IMR-90 (cell line): ENCODE data around the gene MYO1G.

Experiments
- MAFK ChIP-seq: IDR thresholded peaks from 2 replicates; pipeline ENCODE4 v1.6.1; 2012; ENCODE audit warnings: low read depth, low read length, improper control_type of control experiment
- TF ChIP-seq, protein P1 (sequence below): conservative IDR thresholded peaks from 2 replicates; pipeline ENCODE4 v1.5.1; 2012; ENCODE audit warnings: mild to moderate bottlenecking, low read depth, low read length, improper control_type of control experiment

- TF ChIP-seq, protein P1, sequence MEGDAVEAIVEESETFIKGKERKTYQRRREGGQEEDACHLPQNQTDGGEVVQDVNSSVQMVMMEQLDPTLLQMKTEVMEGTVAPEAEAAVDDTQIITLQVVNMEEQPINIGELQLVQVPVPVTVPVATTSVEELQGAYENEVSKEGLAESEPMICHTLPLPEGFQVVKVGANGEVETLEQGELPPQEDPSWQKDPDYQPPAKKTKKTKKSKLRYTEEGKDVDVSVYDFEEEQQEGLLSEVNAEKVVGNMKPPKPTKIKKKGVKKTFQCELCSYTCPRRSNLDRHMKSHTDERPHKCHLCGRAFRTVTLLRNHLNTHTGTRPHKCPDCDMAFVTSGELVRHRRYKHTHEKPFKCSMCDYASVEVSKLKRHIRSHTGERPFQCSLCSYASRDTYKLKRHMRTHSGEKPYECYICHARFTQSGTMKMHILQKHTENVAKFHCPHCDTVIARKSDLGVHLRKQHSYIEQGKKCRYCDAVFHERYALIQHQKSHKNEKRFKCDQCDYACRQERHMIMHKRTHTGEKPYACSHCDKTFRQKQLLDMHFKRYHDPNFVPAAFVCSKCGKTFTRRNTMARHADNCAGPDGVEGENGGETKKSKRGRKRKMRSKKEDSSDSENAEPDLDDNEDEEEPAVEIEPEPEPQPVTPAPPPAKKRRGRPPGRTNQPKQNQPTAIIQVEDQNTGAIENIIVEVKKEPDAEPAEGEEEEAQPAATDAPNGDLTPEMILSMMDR: no peak
- no peak for TF ChIP-seq MAFK
These were observed 63.7 kb downstream of the MYO1G start for GRCh38 chr7:44914992-44915607.
